Neuronal stem cell (in vitro differentiated cells): ENCODE results near the gene ASPDH.

Source experiments
- DNase-seq: peaks from one replicate; pipeline ENCODE4 v3.0.0-alpha.2; 2013; ENCODE audit warnings: low spot score
- H2AFZ ChIP-seq: one replicate; pipeline ENCODE4 v1.6.1; 2013; ENCODE audit warnings: mild to moderate bottlenecking, low read length, inconsistent platforms
- H2AK5ac ChIP-seq: 2 replicates; pipeline ENCODE4 v1.6.1; 2013; ENCODE audit warnings: low read depth, mild to moderate bottlenecking, inconsistent platforms, low read length, moderate library complexity, mixed read lengths
- H2BK120ac ChIP-seq: 2 replicates; pipeline ENCODE4 v1.6.1; 2013; ENCODE audit warnings: low read depth, mild to moderate bottlenecking, inconsistent platforms, low read length, moderate library complexity, mixed read lengths
- H2BK12ac ChIP-seq: one replicate; pipeline ENCODE4 v1.6.1; 2013; ENCODE audit warnings: low read length, inconsistent platforms
- H2BK15ac ChIP-seq: 2 replicates; pipeline ENCODE4 v1.6.1; 2013; ENCODE audit warnings: mild to moderate bottlenecking, low read length, inconsistent platforms, mixed read lengths
- H2BK5ac ChIP-seq: one replicate; pipeline ENCODE4 v1.6.1; 2013; ENCODE audit warnings: inconsistent platforms, mild to moderate bottlenecking, low read length, moderate library complexity
- H3K14ac ChIP-seq: one replicate; pipeline ENCODE4 v1.6.1; 2013; ENCODE audit warnings: low read length, inconsistent platforms
- H3K18ac ChIP-seq: 2 replicates; pipeline ENCODE4 v1.6.1; 2013; ENCODE audit warnings: low read length, inconsistent platforms
- H3K23ac ChIP-seq: 2 replicates; pipeline ENCODE4 v1.6.1; 2013; ENCODE audit warnings: low read depth, mild to moderate bottlenecking, mixed read lengths, low read length, inconsistent platforms; ENCODE audit not compliant: poor library complexity
- H3K27ac ChIP-seq: replicated peaks from 3 replicates; pipeline ENCODE4 v1.5.1; 2013; ENCODE audit warnings: low read length, inconsistent platforms
- H3K27me3 ChIP-seq, 3 experiments: 2 replicates each; pipeline ENCODE4 v1.6.1; 2013; ENCODE audit warnings: low read length in 3 of 3, mild to moderate bottlenecking in 2 of 3, inconsistent platforms in 1 of 3, low read depth in 1 of 3, mixed read lengths in 1 of 3, moderate library complexity in 1 of 3; ENCODE audit not compliant: control insufficient read depth in 3 of 3, insufficient read depth in 3 of 3
- H3K36me3 ChIP-seq, 2 donors: replicated peaks in 1 of 2; 2 replicates each; pipeline ENCODE4 v1.6.1; 2013; ENCODE audit warnings: low read length in 2 of 2; ENCODE audit not compliant: control insufficient read depth in 2 of 2, insufficient read depth in 2 of 2
- H3K4ac ChIP-seq: 2 replicates; pipeline ENCODE4 v1.6.1; 2013; ENCODE audit warnings: inconsistent platforms, mild to moderate bottlenecking, low read length, moderate library complexity
- H3K4me1 ChIP-seq, 2 donors: 1 replicate in 1 of 2; 2 replicates in 1 of 2; pipeline ENCODE4 v1.6.1; 2013; ENCODE audit warnings: low read length in 2 of 2, low read depth in 1 of 2; ENCODE audit not compliant: control insufficient read depth in 2 of 2, insufficient read depth in 1 of 2
- H3K4me2 ChIP-seq: one replicate; pipeline ENCODE4 v1.6.1; 2013; ENCODE audit warnings: mild to moderate bottlenecking, low read length, inconsistent platforms; ENCODE audit not compliant: insufficient read depth, poor library complexity, severe bottlenecking
- H3K4me3 ChIP-seq, 2 donors: 2 replicates each; pipeline ENCODE4 v1.5.1; 2013; ENCODE audit warnings: low read length in 2 of 2, mild to moderate bottlenecking in 2 of 2, inconsistent platforms in 1 of 2, moderate library complexity in 1 of 2
- H3K79me1 ChIP-seq: one replicate; pipeline ENCODE4 v1.6.1; 2013; ENCODE audit warnings: low read depth, mild to moderate bottlenecking, inconsistent platforms, low read length, moderate library complexity
- H3K9ac ChIP-seq: one replicate; pipeline ENCODE4 v1.6.1; 2013; ENCODE audit warnings: mild to moderate bottlenecking, low read depth, low read length, inconsistent platforms; ENCODE audit not compliant: poor library complexity
- H3K9me3 ChIP-seq, 2 donors: replicated peaks in 1 of 2; 2 replicates each; pipeline versions ENCODE3 to v1.6.1; 2013; ENCODE audit warnings: low read length in 2 of 2, mild to moderate bottlenecking in 2 of 2, inconsistent platforms in 1 of 2, low read depth in 1 of 2, mixed read lengths in 1 of 2, moderate library complexity in 1 of 2; ENCODE audit not compliant: control insufficient read depth in 2 of 2, insufficient read depth in 1 of 2
- H4K8ac ChIP-seq: one replicate; pipeline ENCODE4 v1.6.1; 2013; ENCODE audit warnings: low read depth, mild to moderate bottlenecking, inconsistent platforms, low read length, moderate library complexity
- H4K91ac ChIP-seq: one replicate; pipeline ENCODE4 v1.6.1; 2013; ENCODE audit warnings: low read length, low read depth, mild to moderate bottlenecking, inconsistent platforms; ENCODE audit not compliant: poor library complexity
- WGBS, 2 donors: extraction: QIAGEN DNeasy Blood & Tissue Kit; methylation state at CpG; one replicate each; pipeline ENCODE4 v1.1.7; 2013; ENCODE audit warnings: missing lambda C conversion rate in 2 of 2, mixed read lengths in 1 of 2; ENCODE audit not compliant: insufficient read length in 2 of 2, insufficient replicate concordance in 1 of 2; ENCODE audit errors: extremely low coverage in 2 of 2; 5-methylcytosine and 5-hydroxymethylcytosine counted together

ASPDH gene

DNA sequence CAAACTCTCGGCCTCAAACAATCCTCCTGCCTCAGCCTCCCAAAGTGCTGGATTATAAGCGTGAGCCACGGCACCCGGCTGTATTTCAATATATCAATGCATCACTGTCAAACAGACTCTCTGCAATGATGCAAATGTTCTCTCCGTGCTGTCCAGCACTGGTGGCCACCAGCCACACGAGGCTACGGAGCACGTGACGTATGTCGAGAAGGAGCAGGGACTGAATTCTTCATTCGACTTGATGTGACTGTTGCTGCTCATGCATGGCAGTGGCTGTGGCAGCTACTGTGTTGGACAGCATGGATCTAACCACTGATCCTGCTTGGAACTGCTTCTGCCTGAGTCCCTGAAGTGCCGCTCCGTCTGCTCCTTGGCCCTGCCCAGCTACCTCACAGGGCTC is 44.7 kb upstream of the ASPDH start:
- no peak overlapping the region for H2BK120ac ChIP-seq
- H4K91ac ChIP-seq = no peak overlapping the region
- no peak overlapping the region for H2BK5ac ChIP-seq
- no peak overlapping the region for H2AK5ac ChIP-seq
- H3K4me1 ChIP-seq = peaks cover 21 to 30% of the 10 kb centered on the region in 2 donors
- no peak overlapping the region for H2BK12ac ChIP-seq
- H3K23ac ChIP-seq = peak overlapping the region; percentile 75
- H4K8ac ChIP-seq = peak overlapping the region; percentile 89
- no peaks in the 10 kb centered on the region for H3K9me3 ChIP-seq
- H3K4me3 ChIP-seq = no peak overlapping the region
- peak overlapping the region; percentile 4 for H3K14ac ChIP-seq
- no peak overlapping the region for H3K27ac ChIP-seq
- no peaks in the 10 kb centered on the region for H3K27me3 ChIP-seq
- H2AFZ ChIP-seq = no peak overlapping the region
- H3K4ac ChIP-seq = no peak overlapping the region
- H3K4me2 ChIP-seq = no peak overlapping the region
- H3K36me3 ChIP-seq = peaks cover 10 to 37% of the 10 kb centered on the region in 2 donors
- no peak for DNase-seq
- H3K9ac ChIP-seq = no peak overlapping the region
- no peak overlapping the region for H2BK15ac ChIP-seq
- no CpG with 5 or more reads among the region's 13 CpGs for WGBS, 2 donors
- no peak overlapping the region for H3K18ac ChIP-seq
- H3K79me1 ChIP-seq = peaks cover 28% of the 10 kb centered on the region

DNA sequence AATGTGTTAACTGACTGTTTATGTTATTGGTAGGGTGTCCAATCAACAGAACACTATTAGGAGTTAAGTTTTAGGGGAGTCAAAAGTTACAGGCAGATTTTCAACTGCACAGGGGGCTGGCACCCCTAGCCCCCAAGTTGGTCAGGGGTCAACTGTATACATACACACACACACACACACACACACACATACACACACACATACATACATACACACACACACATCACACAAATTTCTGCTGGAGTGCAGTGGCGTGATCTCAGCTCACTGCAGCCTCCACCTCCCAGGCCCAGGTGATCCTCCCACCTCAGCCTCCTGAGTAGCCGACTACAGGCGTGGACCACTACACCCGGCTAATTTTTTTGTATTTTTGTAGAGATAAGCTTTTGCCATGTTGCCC is 44.3 kb upstream of the ASPDH start:
- no peak overlapping the region for H3K18ac ChIP-seq

DNA sequence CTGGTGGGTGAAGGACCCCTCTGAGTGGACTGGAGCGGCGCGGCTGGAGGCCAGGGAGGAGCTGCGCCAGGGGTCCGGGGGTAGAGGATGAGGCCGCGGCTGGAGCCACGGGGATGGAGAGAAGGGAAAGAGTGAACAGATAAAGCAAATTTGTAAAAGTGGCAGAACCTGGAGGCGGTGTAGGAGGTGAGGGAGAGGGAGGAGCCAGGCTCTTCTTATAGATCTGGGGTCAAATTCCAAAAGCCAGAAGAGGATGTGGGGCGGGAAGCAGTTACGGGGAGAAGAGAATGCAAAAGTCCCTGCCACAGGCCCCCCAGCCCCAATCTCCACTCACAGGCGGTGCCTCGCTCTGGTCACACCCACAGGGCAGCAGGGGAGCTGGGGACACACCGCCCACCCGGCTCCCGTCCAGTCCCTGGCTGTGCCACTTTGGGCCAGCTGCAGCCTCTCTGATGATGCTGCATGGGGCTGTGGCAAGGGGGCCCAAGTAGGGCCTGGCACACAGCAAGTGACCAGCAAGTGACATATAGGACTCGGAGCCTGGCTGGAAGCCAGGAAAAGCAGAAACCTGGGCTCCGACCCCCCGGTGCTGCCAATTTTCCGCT is 43.4 kb upstream of the ASPDH start:
- no peak overlapping the region for H3K23ac ChIP-seq
- no peak overlapping the region for H3K14ac ChIP-seq
- H2BK5ac ChIP-seq = peak overlapping the region; percentile 71
- no peak overlapping the region for H2BK12ac ChIP-seq
- peaks cover 9 to 30% of the 10 kb centered on the region in 2 donors for H3K36me3 ChIP-seq
- DNase-seq = no peak
- peak overlapping the region; percentile 66 for H3K4me2 ChIP-seq
- peak overlapping the region; percentile 83 for H3K27ac ChIP-seq
- no peak overlapping the region for H3K4ac ChIP-seq
- no peak overlapping the region for H2BK120ac ChIP-seq
- peak overlapping the region; percentile 79 for H2BK15ac ChIP-seq
- H3K9ac ChIP-seq = peak overlapping the region; percentile 81
- no peak overlapping the region for H2AFZ ChIP-seq
- peaks cover 28% of the 10 kb centered on the region for H3K79me1 ChIP-seq
- no peaks in the 10 kb centered on the region for H3K9me3 ChIP-seq
- H3K4me3 ChIP-seq = peak overlapping the region in 1 of 2 donors; percentile 23
- H3K4me1 ChIP-seq = peaks cover 11 to 27% of the 10 kb centered on the region in 2 donors
- H4K91ac ChIP-seq = no peak overlapping the region
- no peak overlapping the region for H4K8ac ChIP-seq
- peak overlapping the region; percentile 95 for H3K18ac ChIP-seq
- no CpG with 5 or more reads among the region's 20 CpGs for WGBS, 2 donors
- H3K27me3 ChIP-seq = no peaks in the 10 kb centered on the region
- peak overlapping the region; percentile 94 for H2AK5ac ChIP-seq

More for the DNA sequence above, 44.3 kb upstream of the ASPDH start:
- Histone ChIP-seq H3K79me1 (peaks cover 27% of the 10 kb centered on the region), H3K9me3 (no peaks in the 10 kb centered on the region), H2BK12ac (no peak overlapping the region), H3K27me3 (no peaks in the 10 kb centered on the region), H2BK120ac (no peak overlapping the region), H3K23ac (no peak overlapping the region), H2AFZ (no peak overlapping the region), H3K4me1 (peaks cover 17 to 26% of the 10 kb centered on the region in 2 donors), H4K91ac (no peak overlapping the region), H3K27ac (no peak overlapping the region), H3K4me3 (no peak overlapping the region), H3K4ac (no peak overlapping the region), H2BK5ac (no peak overlapping the region), H2BK15ac (no peak overlapping the region), H2AK5ac (no peak overlapping the region), H3K36me3 (peaks cover 10 to 33% of the 10 kb centered on the region in 2 donors), H3K4me2 (no peak overlapping the region), H3K14ac (no peak overlapping the region), H3K9ac (no peak overlapping the region), H4K8ac (no peak overlapping the region)
- WGBS, 2 donors = no CpG with 5 or more reads among the region's 4 CpGs
- no peak for DNase-seq

DNA sequence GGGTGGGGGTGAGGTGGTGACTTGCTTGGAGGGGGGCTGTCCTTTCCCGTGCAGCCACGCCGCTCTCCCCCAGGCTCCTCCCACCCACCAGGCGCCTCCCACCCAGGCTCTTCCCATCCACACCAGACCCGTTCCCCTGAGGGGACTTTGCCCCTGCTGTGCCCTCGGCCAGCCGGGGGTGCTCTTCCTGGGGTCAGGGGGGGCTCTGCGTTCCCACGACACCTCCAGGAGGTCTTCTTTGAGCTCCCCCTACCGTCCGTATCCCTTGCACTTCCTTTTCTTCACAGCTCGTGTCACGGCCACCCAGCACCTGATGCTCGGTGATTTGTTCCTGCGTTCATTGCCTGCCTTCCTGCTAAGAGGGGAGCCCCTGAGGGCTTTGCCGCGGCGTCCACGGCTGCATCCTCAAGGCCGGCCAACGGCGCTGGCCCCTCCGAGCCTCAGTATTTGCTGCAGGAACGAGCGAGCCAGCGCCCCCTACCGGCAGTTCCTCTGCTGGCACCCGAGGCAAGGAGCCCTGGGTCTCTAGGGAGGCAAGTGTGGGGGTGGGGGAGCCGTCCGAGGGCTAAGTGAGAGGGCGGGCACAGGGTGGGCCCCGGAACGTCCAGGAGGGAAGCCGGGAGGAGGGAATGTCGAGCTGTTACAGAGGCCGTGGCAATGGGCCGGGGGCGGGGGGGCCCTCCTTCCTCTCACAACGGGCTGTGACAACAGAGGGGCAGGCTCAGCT is 42.7 kb upstream of the ASPDH start:
- Histone ChIP-seq H3K4me1 (peaks cover 12 to 29% of the 10 kb centered on the region in 2 donors), H2BK15ac (peak overlapping the region; percentile 90), H3K23ac (peak overlapping the region; percentile 82), H2BK120ac (peak overlapping the region; percentile 47), H3K4me2 (peak overlapping the region; percentile 87), H3K18ac (peak overlapping the region; percentile 98), H3K9ac (peak overlapping the region; percentile 91), H2BK12ac (peak overlapping the region; percentile 35), H2AFZ (no peak overlapping the region), H3K36me3 (peaks cover 9 to 26% of the 10 kb centered on the region in 2 donors), H3K27ac (peak overlapping the region; percentile 83), H3K9me3 (no peaks in the 10 kb centered on the region), H3K4me3 (peak overlapping the region in 1 of 2 donors; percentile 58), H3K4ac (peak overlapping the region; percentile 91), H3K27me3 (no peaks in the 10 kb centered on the region), H3K79me1 (peaks cover 28% of the 10 kb centered on the region), H4K91ac (peak overlapping the region; percentile 94), H2AK5ac (peak overlapping the region; percentile 97), H4K8ac (no peak overlapping the region), H2BK5ac (peak overlapping the region; percentile 71), H3K14ac (peak overlapping the region; percentile 75)
- DNase-seq = peak; percentile 92
- WGBS, 2 donors = no CpG with 5 or more reads among the region's 39 CpGs
